GM19023 (cell line): ENCODE results near the gene PCLO.

ENCODE experiments used
- ATAC-seq: cut with Tn5 transposase; IDR thresholded peaks from one replicate; pipeline ENCODE4 v1.9.1; 2021; ENCODE audit warnings: mild to moderate bottlenecking, moderate library complexity; ENCODE audit not compliant: unreplicated experiment

PCLO gene

GRCh38 chr7:83162402-83163256, at the start of gene PCLO:
Gene PCLO (minus strand): TSS chr7:83162884. CDS start chr7:83162592, 292 bp downstream.
- peak; percentile 94 for ATAC-seq

DNA sequence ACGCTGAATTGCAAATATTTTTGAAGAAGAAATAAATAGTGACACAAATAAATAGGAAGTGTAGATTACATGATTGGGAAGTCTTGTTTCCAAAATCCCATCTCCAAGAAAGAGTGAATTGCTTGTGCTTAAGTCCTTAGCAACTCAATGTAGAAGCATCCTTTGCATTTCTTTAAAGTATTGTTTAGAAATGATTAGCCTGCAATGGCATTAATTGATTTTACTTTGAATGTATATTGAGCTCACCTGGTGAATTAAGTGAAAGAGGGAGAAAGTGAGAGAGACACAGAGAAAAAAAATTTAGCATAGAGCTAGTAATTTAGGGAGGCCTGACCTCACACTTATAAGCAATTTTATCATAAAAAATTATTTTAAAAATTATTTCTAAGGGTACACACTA, 49.0 kb upstream of the PCLO start:
- no peak for ATAC-seq

DNA sequence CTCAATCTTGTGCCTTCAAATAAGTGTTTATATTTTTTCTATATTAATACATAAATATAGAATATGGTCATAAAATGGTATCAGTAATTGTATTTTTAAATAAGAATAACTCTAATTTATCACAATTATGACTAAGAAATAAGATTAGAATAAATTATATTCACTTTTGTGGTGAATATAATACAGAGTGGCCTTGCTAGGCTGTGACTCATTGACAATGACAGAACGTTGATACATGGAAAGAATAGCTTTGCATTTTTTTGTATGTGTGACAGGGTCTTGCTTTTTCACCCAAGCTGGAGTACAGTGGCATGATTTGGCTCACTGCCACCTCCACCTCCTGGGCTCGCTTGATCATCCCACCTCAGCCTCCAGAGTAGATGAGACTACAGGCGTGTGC, 47.8 kb upstream of the PCLO start:
- ATAC-seq, result no peak

DNA sequence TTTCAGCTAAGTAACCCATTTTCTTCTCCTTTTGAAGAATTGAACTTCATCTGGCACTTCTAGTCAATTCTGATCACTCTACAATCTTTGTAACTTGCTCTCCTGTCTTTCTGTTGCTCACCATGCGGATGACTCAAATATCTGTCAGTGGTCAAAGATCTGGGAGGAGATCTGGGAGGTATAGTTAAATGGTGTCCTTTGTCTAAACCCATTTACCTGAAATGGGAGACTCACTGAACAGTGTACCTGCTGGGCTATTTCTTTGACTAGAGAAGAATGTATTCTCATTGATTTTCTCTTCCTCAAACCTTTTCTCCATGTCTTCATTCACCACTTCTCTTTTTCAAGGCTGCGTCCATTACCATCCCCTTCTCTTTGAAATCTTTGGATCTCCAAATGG, 42.0 kb upstream of the PCLO start:
- no peak for ATAC-seq

- ATAC-seq, result no peak
Observed at GRCh38 chr7:83201355-83201754, 38.7 kb upstream of the PCLO start.

DNA sequence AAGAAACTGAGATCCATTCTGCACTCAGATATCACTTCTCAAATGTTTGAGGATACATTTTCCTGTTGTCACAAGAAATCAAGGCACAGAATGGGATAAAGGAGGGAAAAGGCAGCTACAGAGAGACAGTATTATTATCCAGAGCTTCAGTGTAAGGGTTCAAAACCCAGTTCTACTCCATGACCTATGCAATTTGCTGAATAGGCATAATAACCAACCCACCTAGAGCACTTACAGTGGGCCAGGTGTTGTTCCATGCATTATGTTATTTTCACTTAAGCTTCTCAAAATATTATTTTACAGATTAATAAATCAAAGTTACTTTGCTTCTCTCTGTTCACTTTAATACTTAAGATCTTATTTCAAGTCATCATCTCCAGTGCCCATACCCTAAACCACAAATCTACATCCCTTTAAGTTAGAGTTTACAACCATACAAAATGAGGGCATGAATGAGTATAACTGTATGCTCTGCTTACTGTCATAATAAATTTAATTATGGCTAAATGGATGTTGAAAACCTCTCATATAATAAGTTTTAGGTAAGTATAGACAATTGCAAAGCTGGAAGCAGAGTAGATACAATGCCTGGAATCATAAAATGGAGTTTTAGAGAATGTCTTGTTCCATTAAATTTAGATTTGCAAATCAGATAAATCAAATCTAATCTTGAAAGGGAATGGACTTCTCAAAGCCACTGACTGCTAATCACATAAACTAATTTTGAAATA, 28.1 kb upstream of the PCLO start:
- ATAC-seq, result no peak

- no peak for ATAC-seq
Observed at GRCh38 chr7:83178796-83179195, 16.1 kb upstream of the PCLO start.

DNA sequence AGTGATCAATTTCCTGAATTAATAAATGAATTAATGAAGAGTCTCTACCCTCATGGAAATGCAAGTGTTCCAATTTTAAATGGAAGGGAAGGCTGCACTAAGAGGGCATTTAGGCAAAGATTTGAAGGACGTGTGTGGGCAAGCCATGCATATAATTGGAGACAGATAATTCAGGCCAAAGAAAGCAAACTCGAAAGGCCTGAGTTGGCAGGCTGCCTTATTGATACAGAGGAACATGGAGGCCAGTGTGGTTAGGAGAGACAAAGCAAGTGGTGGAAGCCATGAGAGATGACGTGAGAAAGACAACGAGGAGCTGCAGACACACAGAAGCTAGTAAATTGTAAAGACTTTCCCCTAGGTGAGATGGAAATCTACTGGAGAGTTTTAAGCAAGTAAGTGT, 15.4 kb upstream of the PCLO start:
- no peak for ATAC-seq

GRCh38 chr7:83173664-83174063, 11.0 kb upstream of the PCLO start:
- ATAC-seq, result no peak

DNA sequence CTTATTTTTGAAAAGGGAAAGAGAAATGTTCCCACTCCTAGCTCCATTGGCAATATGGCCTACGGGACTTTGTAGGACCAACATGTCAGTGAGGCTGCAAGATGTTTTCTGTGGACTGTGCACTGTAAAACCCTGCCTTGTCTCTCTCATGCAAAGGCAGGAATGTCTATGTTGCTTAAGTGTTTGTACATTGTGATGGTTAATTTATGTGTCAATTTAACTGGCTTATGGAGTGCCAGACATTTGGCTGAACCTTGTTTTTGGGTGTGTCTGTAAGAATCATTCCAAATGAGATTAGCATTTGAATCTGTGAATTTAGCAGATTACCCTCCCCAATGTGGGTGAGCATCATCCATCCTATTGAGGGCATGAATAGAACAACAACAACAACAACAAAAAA, 4.1 kb upstream of the PCLO start:
- no peak for ATAC-seq

GRCh38 chr7:83161899-83162401, 734 bp downstream of the PCLO start:
- peak; percentile 24 for ATAC-seq

- no peak for ATAC-seq
Observed at GRCh38 chr7:83161186-83161585, 1.5 kb downstream of the PCLO start.

GRCh38 chr7:83159731-83160130, 3.0 kb downstream of the PCLO start:
- ATAC-seq, result no peak

- no peak for ATAC-seq
Observed at GRCh38 chr7:83156006-83156405, 6.7 kb downstream of the PCLO start.

GRCh38 chr7:83155407-83155806, 7.3 kb downstream of the PCLO start:
- no peak for ATAC-seq

DNA sequence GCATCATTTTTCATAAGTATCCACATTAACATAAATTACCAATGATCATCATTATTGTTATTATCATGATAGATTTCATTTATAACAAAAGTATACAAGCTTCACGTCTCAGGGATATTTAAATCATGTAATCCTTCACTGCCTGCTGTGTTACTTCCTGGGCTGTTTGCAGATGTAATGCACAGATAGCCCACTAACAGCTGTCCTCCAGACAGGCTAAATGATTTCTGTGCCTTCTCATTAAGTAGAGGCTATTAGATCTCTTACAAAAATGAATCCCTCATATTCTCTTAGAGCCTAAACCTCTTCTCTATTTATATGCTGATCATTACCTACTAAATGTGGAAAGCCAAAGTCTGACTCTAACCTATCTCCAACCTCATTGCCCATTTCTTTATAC, 9.3 kb downstream of the PCLO start:
- no peak for ATAC-seq

DNA sequence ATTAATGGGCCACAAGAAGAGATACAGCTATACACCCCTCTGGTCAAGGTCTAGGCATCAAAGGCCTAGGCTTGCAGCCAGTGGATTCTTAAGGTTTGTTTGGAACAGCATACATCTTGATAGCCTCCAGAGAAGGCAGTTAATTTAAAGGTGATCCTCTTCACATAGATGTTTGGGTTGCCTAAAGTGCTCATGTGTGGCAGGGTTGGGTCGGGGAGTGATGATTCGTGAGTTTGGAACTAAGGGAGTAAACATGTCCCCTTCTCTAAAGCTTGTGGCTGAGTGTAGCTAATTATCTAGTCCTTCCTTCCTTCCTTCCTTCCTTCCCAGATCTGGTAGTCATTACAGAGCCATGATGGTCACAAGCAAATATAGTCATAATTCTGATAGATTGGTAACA, 12.4 kb downstream of the PCLO start:
- no peak for ATAC-seq

DNA sequence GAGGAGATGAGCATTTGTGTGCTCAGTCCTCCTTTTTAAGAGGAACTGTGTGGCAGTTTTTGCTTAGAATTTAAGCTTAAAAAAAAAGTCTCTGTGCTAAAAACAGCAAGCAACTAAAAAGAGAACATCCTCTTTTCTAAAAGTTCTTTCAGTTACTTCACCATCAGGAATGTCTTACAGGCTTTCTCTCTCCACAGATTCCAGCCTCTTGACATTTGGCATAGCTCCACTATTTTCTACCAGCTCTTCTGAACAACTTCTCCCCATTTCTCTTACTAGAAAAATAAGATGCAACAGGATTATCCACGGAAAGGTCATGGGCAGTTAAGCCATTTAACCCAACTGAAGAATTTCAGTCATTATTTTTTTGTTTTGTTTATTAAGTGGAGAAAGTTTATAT, 13.2 kb downstream of the PCLO start:
- no peak for ATAC-seq

GRCh38 chr7:83148776-83149175, 13.9 kb downstream of the PCLO start:
- no peak for ATAC-seq

DNA sequence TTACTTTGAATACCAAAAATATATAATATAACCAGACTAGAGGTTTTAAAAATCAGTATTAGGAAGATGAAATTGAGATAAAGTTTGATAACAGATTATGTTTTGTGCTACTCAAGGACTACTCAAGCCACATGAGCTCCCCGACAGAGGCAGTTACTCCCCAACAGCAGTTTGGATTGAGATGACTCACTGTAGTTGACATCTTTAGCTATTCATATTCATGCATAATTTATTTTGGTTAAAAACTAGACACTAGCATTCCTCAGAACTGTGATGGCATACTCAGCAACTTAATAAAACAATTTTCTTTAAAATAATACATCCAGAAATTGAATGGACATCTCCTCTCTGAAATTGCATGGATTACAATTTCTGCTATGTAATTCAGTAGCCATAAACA, 19.6 kb downstream of the PCLO start:
- no peak for ATAC-seq

DNA sequence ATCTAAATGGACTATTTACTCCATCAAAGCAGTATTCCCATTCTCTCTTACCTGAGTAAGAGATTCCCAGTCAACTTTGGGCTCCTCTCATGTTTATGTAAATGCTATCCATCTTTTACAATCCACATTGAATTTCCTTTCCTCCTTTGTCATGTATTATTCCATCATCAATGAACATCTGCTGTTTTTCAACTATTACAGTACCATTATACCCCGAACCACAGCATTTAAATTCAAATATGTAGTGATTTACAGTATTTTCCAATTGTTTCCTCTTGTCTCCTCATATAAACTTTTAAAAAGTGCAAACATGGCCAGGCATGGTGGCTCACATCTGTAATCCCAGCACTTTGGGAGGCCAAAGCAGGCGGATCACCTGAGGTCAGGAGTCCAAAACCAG, 20.3 kb downstream of the PCLO start:
- ATAC-seq, result no peak

DNA sequence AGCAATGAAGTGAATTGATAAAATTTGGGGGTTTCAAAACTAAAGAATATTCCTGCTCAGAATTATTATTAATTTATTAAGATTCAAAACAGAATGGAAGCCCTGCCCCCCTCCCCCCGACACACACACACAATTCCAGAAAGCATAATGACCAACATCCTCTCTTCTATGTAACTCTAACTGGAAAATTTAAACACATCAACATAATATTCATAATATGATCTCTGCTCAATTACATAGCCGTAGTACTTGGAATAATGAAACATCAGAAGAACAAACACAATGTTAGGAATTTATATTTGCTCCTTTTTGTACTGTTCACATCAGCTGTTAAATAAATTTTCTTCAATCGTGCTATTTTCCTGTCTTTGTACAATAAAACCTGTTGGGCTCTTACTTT, 20.8 kb downstream of the PCLO start:
- ATAC-seq, result no peak
